Activated CD8-positive, alpha-beta T cell treated with anti-CD3 and anti-CD28 coated beads for 36 hours (primary cell): ENCODE data around the gene PRKCE. TPM values are rescaled to one million over a fixed set of nuclear protein-coding genes. Genes with fewer than 3 reads are reported as not detected.

Experiments
- ATAC-seq: fragments of 200-7000 bp; cut with Tn5 transposase; one replicate; pipeline ENCODE4 v1.10.0; 2021; ENCODE audit warnings: mild to moderate bottlenecking, moderate library complexity
- CTCF ChIA-PET: fragments of 350-600 bp; sonication (Branson Sonifier 250); formaldehyde crosslinking; loops from one replicate; lab custom pipeline; 2021; ENCODE audit warnings: antibody characterized with exemption; lab: Charles Lee
- POLR2A ChIA-PET: fragments of 350-600 bp; sonication (Branson Sonifier 250); formaldehyde crosslinking; loops from one replicate; lab custom pipeline; 2021; ENCODE audit warnings: antibody characterized with exemption; lab: Charles Lee
- DNase-seq: peaks from one replicate; pipeline ENCODE4 v3.0.0-alpha.2; 2020
- H3K27ac Mint-ChIP-seq: one replicate; pipeline ENCODE4 v1.8.0; 2021; ENCODE audit warnings: mild to moderate bottlenecking, mixed read lengths
- H3K27me3 Mint-ChIP-seq: one replicate; pipeline ENCODE4 v1.8.0; 2021; ENCODE audit warnings: mixed read lengths
- H3K36me3 Mint-ChIP-seq: one replicate; pipeline ENCODE4 v1.8.0; 2021; ENCODE audit warnings: low read depth, mixed read lengths
- H3K4me1 Mint-ChIP-seq: one replicate; pipeline ENCODE4 v1.8.0; 2021; ENCODE audit warnings: low read depth, mixed read lengths
- H3K4me3 Mint-ChIP-seq: one replicate; pipeline ENCODE4 v1.8.0; 2021; ENCODE audit warnings: mild to moderate bottlenecking, moderate library complexity, mixed read lengths
- H3K9me3 Mint-ChIP-seq: one replicate; pipeline ENCODE4 v1.8.0; 2021; ENCODE audit warnings: mixed read lengths
- CTCF ChIP-seq: fragments of 200-600 bp; IDR thresholded peaks from one replicate; pipeline ENCODE4 v1.8.0; 2022; ENCODE audit warnings: antibody characterized with exemption, mild to moderate bottlenecking
- intact Hi-C: fragments of 100-400 bp; cut with micrococcal nuclease; formaldehyde crosslinking; loops from one replicate; pipeline ENCODE4 v1.10.0; 2022
- total RNA-seq, 2 experiments: library from RNA; stranded (reverse); gene quantifications; one replicate each; pipeline ENCODE4 v1.2.3, GENCODE V29; 2021

Gene PRKCE
- total RNA-seq, 2 experiments from 2014 or later: 11.5 to 11.9 TPM

GRCh38 chr2:45670646-45671045, 19.2 kb downstream of the PRKCE start:
- H3K27ac Mint-ChIP-seq: no peak overlapping the region
- intact Hi-C loops: no loop called here
- no peak for DNase-seq
- peaks cover 9% of the 10 kb centered on the region for H3K4me1 Mint-ChIP-seq
- H3K9me3 Mint-ChIP-seq: no peaks in the 10 kb centered on the region
- ChIA-PET CTCF (interaction anchor here (1.8 kb wide), 1 partner anchor 108 kb away, joined by 4 read pairs; no protein-coding TSS in a partner anchor), POLR2A (no interaction called here)
- no peak overlapping the region for H3K4me3 Mint-ChIP-seq
- no peak for ATAC-seq
- no peaks in the 10 kb centered on the region for H3K36me3 Mint-ChIP-seq
- no peak for TF ChIP-seq CTCF
- H3K27me3 Mint-ChIP-seq: no peaks in the 10 kb centered on the region

- Mint-ChIP-seq H3K36me3 (no peaks in the 10 kb centered on the region), H3K27me3 (no peaks in the 10 kb centered on the region), H3K9me3 (no peaks in the 10 kb centered on the region), H3K4me3 (no peak overlapping the region), H3K4me1 (peaks cover 9% of the 10 kb centered on the region), H3K27ac (no peak overlapping the region)
- ChIA-PET POLR2A (no interaction called here), CTCF (no interaction called here)
- ATAC-seq (no peak), DNase-seq (no peak)
- no peak for TF ChIP-seq CTCF
- intact Hi-C loops: no loop called here
These were observed 20.7 kb downstream of the PRKCE start for GRCh38 chr2:45672138-45672537.

- ChIA-PET POLR2A (no interaction called here), CTCF (no interaction called here)
- intact Hi-C loops: no loop called here
- Mint-ChIP-seq H3K9me3 (no peaks in the 10 kb centered on the region), H3K4me1 (peaks cover 2% of the 10 kb centered on the region), H3K36me3 (no peaks in the 10 kb centered on the region), H3K27ac (no peak overlapping the region), H3K4me3 (no peak overlapping the region), H3K27me3 (no peaks in the 10 kb centered on the region)
- no peak for ATAC-seq
- TF ChIP-seq CTCF: no peak
- DNase-seq: no peak
These were observed 22.8 kb downstream of the PRKCE start for GRCh38 chr2:45674035-45674816.

GRCh38 chr2:45675263-45675812, 23.9 kb downstream of the PRKCE start:
- ATAC-seq: no peak
- no peaks in the 10 kb centered on the region for H3K27me3 Mint-ChIP-seq
- no peaks in the 10 kb centered on the region for H3K9me3 Mint-ChIP-seq
- H3K27ac Mint-ChIP-seq: no peak overlapping the region
- ChIA-PET CTCF (no interaction called here), POLR2A (no interaction called here)
- no peaks in the 10 kb centered on the region for H3K36me3 Mint-ChIP-seq
- H3K4me3 Mint-ChIP-seq: no peak overlapping the region
- intact Hi-C loops: no loop called here
- H3K4me1 Mint-ChIP-seq: no peaks in the 10 kb centered on the region
- DNase-seq: no peak
- TF ChIP-seq CTCF: no peak

- ATAC-seq: no peak
- H3K36me3 Mint-ChIP-seq: no peaks in the 10 kb centered on the region
- TF ChIP-seq CTCF: no peak
- intact Hi-C loops: no loop called here
- no peak overlapping the region for H3K4me3 Mint-ChIP-seq
- no peaks in the 10 kb centered on the region for H3K27me3 Mint-ChIP-seq
- ChIA-PET POLR2A (no interaction called here), CTCF (no interaction called here)
- no peaks in the 10 kb centered on the region for H3K9me3 Mint-ChIP-seq
- DNase-seq: no peak
- H3K4me1 Mint-ChIP-seq: no peaks in the 10 kb centered on the region
- H3K27ac Mint-ChIP-seq: no peak overlapping the region
These were observed 24.6 kb downstream of the PRKCE start for GRCh38 chr2:45676088-45676487.
